Measurements from ENCODE around the gene MALT1. TPM values are rescaled to one million over a fixed set of nuclear protein-coding genes. Genes with fewer than 3 reads are reported as not detected.

MALT1 gene
- polyA plus RNA-seq, 3 donors, result 27.1 to 38.6 (median 32.1) TPM

- DNase-seq (ENCODE audit: extremely low read depth in 1 of 11, low read depth in 9 of 11, low spot score in 4 of 11), result peak in 7 of 11 donors; percentile 9 to 40 (median 25)
These were observed 633 bp downstream of the MALT1 start for GRCh38 chr18:58671632-58672564.

- no peak for DNase-seq (ENCODE audit: extremely low read depth in 1 of 11, low read depth in 9 of 11, low spot score in 4 of 11)
These were observed 2.9 kb downstream of the MALT1 start for GRCh38 chr18:58674159-58674558.

- no peak for DNase-seq (ENCODE audit: extremely low read depth in 1 of 11, low read depth in 9 of 11, low spot score in 4 of 11)
These were observed 3.7 kb downstream of the MALT1 start for GRCh38 chr18:58674863-58675472.

GRCh38 chr18:58676270-58676669 is 5.0 kb downstream of the MALT1 start:
- DNase-seq (ENCODE audit: extremely low read depth in 1 of 11, low read depth in 9 of 11, low spot score in 4 of 11), result no peak

GRCh38 chr18:58682429-58683069 is 11.3 kb downstream of the MALT1 start:
- DNase-seq (ENCODE audit: extremely low read depth in 1 of 11, low read depth in 9 of 11, low spot score in 4 of 11), result peak; percentile 36 to 85 (median 43)

- no peak for DNase-seq (ENCODE audit: extremely low read depth in 1 of 11, low read depth in 9 of 11, low spot score in 4 of 11)
These were observed 16.6 kb downstream of the MALT1 start for GRCh38 chr18:58687871-58688308.

GRCh38 chr18:58690259-58690658 is 19.0 kb downstream of the MALT1 start:
- DNase-seq (ENCODE audit: extremely low read depth in 1 of 11, low read depth in 9 of 11, low spot score in 4 of 11), result no peak

- no peak for DNase-seq (ENCODE audit: extremely low read depth in 1 of 11, low read depth in 9 of 11, low spot score in 4 of 11)
These were observed 20.0 kb downstream of the MALT1 start for GRCh38 chr18:58691256-58691655.

GRCh38 chr18:58692422-58693185 is 21.3 kb downstream of the MALT1 start:
- no peak for DNase-seq (ENCODE audit: extremely low read depth in 1 of 11, low read depth in 9 of 11, low spot score in 4 of 11)

- DNase-seq (ENCODE audit: extremely low read depth in 1 of 11, low read depth in 9 of 11, low spot score in 4 of 11), result no peak
These were observed 23.0 kb downstream of the MALT1 start for GRCh38 chr18:58694221-58694620.

GRCh38 chr18:58694720-58695468 is 23.6 kb downstream of the MALT1 start:
- no peak for DNase-seq (ENCODE audit: extremely low read depth in 1 of 11, low read depth in 9 of 11, low spot score in 4 of 11)

GRCh38 chr18:58695772-58696171 is 24.5 kb downstream of the MALT1 start:
- DNase-seq (ENCODE audit: extremely low read depth in 1 of 11, low read depth in 9 of 11, low spot score in 4 of 11), result no peak

- no peak for DNase-seq (ENCODE audit: extremely low read depth in 1 of 11, low read depth in 9 of 11, low spot score in 4 of 11)
These were observed 25.9 kb downstream of the MALT1 start for GRCh38 chr18:58697146-58697545.

- no peak for DNase-seq (ENCODE audit: extremely low read depth in 1 of 11, low read depth in 9 of 11, low spot score in 4 of 11)
These were observed 27.5 kb downstream of the MALT1 start for GRCh38 chr18:58698701-58699193.

- DNase-seq (ENCODE audit: extremely low read depth in 1 of 11, low read depth in 9 of 11, low spot score in 4 of 11), result no peak
These were observed 28.3 kb downstream of the MALT1 start for GRCh38 chr18:58699551-58699950.

GRCh38 chr18:58700209-58700608 is 28.9 kb downstream of the MALT1 start:
- DNase-seq (ENCODE audit: extremely low read depth in 1 of 11, low read depth in 9 of 11, low spot score in 4 of 11), result no peak

- DNase-seq (ENCODE audit: extremely low read depth in 1 of 11, low read depth in 9 of 11, low spot score in 4 of 11), result no peak
These were observed 41.7 kb downstream of the MALT1 start for GRCh38 chr18:58712930-58713329.

GRCh38 chr18:58714259-58714658 is 43.0 kb downstream of the MALT1 start:
- DNase-seq (ENCODE audit: extremely low read depth in 1 of 11, low read depth in 9 of 11, low spot score in 4 of 11), result no peak

Measured in renal cortex interstitium (tissue), 11 donors.